AG20443 (cell line): ENCODE results near the gene DNAH8.
A peak's percentile ranks its signal among the peaks of the same experiment; 100 is the strongest.

ENCODE experiments used
- DNase-seq: peaks from one replicate; pipeline ENCODE4 v3.0.0; 2012; ENCODE audit warnings: low spot score, mixed read lengths

The DNAH8 gene

DNA sequence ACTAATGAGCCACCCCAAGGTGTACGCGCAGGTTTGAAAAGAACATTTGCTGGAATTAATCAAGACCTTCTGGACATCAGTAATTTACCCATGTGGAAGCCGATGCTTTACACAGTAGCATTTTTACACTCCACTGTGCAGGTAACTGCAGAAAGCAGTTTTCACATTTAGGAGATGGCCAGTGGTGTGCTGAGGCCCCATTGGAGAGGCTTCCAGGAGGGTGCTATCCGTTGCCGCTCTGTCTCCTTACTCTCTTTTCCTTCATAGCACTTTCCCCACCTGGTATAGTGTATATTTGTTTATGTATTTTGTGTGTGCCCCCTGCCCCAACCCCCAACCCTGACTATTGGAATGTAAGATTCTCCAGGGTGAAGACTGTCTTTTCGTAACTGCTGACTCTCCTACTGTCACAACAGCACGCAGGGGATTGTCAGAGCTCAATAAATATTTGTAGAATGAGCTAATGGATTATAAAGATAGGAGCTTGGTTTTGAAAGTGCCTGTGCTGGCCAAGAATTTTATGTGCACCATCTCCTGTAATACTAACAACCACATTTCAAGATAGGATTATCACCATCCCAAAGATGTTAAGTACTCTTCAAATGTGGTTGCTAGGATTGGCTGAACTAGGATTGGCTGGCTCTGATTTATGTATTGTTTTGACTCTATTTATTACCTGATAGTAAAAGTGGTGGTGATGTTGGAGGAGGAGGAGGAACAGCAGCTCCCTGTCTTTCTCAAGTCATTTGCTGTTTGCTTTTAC lies 259.5 kb downstream of the DNAH8 start:
- no peak for DNase-seq

DNA sequence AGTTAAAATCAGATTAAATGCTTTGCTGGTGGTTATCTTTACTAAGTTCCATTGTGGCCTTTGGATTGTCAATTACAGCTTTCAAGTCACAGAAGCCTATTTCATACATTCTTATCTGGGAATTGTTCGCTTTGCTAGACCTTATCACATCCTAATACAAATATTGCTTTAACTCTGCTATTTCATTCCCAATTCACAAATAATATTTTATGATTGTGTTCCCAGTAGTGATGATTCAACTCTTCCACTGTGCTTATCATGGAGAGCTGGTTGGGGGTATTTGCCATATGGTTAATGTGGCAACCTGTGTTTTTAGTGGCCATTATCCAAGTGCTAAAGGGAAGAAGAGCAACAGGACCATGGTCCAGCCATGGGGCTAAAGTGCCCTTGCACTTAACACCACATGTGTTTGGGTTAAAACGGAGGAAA lies 260.5 kb downstream of the DNAH8 start:
- DNase-seq: no peak

DNA sequence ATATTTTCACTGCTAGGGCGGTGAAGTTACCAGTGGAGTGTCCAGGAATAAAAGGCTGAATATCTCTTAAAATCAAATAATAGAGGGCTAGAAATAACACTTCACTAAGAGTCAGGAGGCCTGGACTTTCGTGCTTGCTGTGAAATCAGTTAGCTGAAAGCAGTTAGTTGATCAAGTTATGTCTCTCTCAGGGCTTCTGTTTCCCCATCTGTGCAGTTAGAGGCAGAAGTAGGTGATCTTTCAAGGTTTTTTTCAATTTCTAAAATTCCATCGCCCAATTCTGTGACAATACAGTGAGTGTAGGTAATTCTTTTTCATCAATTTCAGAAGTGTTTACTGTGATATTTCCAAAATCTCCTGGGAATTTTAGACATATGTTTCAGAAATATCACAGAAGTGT lies 260.9 kb downstream of the DNAH8 start:
- no peak for DNase-seq

DNA sequence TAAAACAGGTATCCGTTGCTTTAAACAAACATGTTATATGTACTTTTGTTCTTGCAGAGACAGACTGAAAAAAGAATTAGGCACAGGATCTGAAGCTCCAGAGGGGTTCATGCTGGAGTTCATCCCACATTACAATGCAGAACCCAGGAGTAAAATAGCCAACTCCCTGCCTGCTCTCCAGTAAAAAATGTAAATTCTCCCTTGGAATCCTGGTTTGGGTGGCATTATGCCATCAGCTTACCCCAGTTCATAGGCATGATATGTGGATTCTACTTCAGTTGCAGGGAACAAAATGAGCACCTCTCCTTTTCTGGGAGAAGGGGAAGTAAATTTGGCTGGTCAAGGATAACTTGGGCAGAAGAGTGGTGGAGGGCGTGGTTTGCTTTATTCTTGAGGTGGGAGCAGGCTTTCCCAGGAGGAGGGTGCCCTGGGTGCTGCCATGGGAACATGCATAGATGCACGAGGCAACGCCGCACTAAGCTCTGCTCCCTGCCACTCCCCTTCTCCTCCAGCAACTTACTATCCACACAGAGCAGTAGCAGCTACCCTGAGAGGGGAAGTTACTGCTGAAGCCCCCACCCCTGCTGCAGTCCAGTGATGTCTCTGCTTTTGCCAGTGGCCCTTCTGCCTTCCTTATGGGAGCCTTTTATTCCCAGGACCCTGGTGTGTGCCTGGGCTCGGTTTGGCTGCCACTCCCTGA lies 261.8 kb downstream of the DNAH8 start:
- DNase-seq: no peak

DNA sequence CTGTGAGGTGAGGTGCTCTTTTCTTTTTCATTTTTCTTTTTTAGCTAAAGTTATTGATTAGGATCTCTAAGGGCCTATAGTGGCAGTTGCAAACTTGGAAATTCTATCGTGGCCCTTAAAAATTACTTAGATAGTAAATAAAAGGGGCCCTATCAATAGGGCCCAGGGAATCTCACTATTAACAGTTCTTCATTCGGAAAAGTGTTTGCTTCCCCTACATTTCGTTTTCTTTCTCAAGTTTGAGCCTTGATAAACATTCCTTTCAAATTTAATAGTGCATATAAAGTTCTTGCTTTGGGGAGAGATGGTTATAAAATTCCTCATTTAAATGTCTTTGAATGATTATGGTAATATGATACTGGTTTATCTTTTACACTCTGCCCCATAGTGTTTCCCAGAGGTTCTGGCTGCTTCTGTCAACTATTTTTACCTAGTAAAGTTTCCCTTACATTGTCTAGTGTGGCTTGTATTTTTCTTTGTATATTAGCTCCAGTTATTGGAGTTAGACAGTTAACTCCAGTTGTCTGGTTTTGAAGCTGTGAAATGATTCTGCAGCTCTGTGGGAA lies 263.1 kb downstream of the DNAH8 start:
- DNase-seq: no peak

DNA sequence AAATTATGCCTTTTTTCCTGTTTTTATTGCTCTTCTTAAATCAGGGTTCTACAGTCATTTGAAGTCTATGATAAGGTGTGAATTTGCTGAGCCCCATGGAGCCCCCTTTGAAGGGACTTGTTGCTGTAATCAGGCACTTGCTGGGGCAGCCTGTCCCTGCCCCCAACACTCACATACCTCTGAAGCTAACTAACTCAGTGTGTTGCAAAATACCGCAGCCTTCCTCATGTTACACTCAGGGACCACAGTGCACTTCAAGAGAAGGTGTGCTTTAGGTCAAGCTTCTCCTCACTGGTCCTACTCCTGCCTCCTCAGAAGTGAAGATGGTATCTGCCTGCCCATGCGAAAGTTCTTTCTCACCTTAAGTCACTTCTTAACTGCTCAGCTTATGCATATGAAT lies 267.4 kb downstream of the DNAH8 start:
- no peak for DNase-seq

DNA sequence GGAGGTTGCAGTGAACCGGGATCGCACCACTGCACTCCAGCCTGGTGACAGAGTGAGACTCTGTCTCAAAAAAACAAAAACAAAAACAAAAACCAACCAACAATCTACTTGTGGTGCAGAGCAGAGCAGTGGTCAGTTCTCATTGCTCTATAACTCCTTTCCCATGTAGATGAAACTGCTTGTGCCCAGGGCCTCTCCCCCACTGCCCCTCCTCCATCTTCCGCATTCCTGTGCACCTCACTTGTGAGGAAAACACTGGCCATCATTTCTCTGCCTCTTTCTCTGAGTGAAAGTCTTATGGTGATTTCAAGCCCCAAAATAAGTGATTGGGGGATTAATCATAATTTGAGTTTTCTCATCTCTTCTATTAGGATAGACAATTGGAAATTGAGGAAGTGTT lies 269.6 kb downstream of the DNAH8 start:
- no peak for DNase-seq

DNA sequence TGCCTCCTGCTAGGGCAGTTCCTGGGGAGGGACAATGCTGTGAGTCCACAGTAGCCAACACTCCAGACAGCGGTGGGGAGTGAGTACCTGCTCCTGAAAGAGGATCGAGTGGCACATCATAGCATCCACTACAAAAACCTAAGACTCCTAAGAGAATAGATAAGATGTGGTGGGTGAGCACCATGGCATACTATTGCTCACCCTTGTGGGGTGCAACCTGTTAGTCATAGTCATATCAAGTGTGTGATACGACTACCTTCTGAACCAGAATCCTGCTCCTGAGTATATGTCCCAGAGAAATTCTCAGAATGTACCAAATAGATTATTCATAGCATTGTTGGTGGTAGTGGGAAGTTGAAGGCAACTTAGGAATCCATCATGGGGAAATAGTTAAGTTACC lies 270.7 kb downstream of the DNAH8 start:
- DNase-seq: no peak

DNA sequence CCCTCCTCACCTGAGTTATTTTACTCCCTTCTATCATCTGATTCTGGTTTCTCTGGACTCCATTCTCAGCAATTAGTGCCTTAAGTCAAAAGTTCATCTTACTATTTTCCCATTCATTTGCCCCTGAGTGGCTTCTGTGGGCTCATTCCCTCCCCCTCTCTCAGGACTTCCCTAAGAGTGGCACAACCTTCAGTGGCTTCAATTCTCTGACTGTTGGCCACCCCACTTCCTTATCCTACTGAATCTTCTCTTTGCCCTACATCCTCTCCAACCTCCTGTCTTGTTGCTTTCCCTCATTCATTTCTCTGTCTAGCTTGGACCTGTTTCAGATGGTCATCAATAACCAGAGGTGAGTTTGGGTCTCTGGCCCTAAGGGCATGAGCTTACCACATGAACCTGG lies 272.4 kb downstream of the DNAH8 start:
- no peak for DNase-seq

DNA sequence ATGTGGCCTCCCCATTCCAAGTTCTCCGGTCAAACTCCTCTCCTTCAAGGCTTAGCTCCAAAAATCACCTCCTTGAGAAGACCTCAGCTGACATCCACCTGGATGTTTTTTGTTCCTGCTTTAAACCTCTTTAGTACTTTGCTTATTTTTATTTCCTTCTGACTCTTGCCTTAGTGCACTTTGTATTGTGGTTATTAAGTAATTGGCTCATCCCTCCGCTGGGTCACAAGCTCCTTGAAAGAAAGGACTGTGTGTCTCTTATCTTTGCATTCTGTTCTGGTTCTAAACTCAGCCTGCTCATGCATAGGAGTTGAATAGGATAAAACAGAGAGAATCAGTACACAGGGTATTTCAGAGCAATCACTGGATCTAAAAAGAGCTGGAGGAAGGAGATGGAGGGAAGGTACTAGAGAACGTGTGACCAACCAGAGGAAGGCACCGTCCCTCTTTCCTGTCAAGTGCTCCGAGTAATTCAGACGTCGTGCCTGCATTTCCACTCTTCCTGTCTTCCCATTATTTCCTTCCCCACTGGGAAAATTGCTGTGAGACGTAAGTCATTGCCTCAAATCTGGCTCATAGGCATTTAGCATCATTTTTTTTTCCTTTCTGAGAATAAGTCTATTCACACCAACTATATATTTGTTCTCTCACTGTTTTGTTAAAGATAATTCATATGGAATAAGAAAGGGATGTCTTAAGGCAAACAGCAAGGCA lies 273.8 kb downstream of the DNAH8 start:
- no peak for DNase-seq

DNA sequence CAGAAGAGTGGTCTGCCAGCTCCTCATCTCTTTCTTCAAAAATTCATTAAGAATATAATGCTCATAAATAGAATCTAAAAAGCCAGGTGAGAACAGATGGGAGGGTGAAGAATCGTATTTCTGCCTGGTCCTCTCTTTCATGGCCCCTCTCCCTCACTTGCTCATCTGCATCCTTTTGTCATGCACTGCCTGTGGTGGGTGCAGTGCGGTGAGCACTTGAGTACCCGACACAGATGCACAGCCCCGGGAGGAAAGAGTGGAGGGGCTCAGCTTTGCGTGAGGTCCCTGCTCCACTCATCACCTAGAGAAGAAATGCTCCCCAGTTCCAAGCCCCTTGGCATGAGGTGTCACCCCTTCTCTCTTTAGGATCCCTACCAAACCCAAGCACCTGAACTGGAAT lies 275.4 kb downstream of the DNAH8 start:
- no peak for DNase-seq

DNA sequence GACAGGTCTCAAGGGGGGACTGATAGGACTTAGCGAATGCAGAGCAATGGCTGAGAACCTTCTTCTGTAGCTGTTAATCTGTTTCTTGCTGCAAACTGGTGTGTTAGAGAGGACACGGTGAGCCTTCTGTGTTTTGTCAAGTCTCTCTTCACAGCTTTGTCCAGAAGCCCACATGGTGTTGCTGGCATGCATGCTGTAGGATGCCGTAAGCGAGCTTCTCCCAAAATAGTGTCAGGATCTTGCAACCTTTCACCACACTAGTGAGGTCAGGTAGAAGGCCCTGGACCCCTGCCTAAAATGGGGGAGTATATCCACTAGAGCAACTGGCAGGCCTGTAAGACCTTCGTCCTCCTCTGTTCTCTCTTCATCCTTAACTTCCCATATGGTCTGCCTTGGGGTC lies 281.6 kb downstream of the DNAH8 start:
- DNase-seq: no peak

DNA sequence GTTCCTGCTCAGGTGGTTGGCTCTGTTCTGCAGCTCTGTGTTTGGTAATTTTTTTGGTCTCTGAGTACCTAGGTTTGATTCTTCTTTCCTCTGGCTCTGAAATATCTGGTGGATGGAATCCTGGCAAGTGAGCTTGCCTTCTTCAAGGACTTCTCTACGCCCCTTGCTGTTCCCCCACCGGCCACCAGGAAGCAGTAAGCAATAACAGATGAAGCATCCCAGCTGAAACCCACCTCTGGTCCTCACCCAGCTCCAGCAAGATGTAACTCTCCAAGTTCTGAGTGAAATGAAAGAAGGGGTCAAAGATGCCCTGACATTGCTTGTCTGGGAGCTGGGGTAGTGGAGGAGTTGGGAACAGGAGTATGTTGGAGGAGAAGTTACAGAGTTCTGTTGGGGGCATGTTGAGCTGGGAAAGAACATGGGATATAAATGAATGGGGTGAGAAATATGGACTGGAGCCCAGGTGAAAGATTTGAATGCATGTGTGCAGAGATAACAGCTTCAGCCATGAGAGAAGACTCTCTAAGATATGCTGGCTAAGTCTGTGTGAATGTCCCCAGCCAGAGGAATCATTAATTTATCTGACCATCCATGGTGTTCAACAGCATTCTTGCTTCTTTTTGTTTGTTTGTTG lies 282.1 kb downstream of the DNAH8 start:
- peak; percentile 13 for DNase-seq

DNA sequence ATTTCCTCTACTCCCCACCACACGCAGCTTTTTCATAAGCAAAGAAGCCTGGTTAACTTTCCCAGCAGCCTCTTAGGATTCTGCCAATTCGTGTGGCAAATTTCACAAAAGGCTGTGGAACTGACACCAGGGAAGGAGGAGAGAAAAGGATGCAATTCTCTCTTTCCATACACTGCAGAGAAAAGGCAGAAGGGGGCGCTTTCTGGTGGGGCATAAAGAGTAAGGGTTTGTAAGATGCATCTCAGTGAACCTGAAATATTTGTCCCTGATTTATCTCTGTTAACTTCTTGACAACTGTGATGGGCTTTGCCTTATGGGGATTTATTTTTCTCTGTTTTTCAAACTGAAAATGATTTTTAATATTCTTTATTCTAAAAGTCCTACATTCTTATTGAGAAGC lies 288.0 kb downstream of the DNAH8 start:
- DNase-seq: no peak

DNA sequence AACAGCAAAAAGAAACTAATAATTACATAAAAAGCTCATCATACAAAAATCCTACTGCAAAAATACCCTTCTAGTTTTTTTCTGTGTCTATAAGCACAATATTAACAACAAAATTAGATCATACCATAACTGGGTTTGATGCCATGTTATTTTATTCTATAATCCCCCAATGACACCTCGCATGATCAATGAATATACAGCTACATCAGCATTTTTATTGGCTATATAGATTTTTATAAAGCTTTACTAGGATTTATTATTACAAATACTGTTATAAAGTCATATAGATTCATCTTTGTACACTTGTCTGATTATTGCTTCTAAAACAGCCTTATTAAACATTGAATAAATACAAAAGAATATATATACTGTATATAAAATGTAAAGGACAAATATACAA lies 288.4 kb downstream of the DNAH8 start:
- no peak for DNase-seq

DNA sequence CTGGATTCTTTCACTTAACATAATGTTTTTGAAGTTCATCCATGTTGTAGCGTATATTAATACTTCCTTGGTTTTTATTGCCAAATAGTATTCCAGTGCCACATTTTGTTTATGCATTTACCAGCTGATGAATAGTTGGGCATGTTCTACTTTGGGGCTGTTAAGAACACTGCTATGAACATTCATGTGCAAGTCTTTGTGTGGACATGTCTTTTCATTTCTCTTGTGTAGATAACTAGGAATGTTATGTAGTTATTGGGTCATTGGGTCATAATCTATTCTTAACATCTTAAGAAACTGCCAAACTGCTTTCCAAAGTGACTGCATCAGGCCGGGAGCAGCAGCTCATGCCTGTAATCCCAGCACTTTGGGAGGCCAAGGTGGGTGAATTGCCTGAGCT lies 289.7 kb downstream of the DNAH8 start:
- DNase-seq: no peak

DNA sequence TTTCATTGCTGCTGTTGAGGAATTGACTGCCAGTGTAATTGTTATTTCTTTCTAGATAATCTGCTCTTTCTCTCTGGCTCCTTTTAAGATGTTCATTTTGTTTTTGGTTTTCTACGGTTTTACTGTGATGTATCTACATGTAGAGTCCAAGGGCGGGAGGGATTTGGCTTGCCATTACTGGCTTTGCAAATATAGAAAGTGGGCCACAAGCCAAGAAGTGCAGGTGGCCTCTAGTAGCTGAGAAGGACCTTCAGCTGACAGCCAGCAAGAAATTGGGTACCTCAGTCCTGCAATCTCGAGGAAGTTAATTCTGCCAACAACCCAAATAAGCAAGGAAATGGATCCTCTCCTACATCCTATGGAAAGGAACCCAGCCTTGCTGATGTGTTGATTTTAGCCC lies 290.7 kb downstream of the DNAH8 start:
- DNase-seq: no peak

DNA sequence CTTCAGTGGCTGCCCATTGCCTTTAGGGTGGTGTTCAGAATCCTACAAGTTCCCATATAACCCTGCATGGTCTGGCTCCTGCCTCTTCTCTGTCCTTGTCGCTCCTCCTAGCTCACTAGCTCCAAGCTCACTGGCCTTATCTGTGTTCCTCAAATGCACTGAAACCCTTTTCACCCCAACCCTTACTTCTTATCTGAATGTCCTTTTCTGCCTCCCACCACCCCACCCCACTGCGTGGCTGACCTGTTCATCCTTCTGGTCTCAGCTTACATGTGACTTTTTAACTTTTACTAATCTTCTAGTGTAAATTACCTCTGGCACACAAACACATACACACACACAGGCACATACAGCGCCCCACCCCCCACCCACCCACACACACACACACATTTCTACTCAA lies 292.5 kb downstream of the DNAH8 start:
- no peak for DNase-seq

DNA sequence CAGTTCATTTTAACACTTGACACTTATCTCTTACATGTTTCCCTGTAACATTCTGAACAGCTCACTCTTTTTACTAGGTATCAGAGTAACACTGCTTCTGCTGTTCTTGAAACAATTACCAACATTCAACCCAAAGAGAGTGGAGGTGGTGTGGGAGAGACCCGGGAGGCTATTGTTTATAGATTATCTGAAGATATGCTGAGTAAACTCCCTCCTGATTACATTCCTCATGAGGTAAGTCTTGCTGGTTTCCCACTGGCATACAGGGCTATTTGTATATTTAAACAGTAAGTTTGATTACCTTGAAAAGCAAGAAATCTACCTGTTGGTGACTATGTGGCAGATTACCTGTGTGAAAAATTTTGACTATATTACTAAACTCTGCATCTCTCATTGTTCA lies 293.6 kb downstream of the DNAH8 start:
- DNase-seq: no peak

DNA sequence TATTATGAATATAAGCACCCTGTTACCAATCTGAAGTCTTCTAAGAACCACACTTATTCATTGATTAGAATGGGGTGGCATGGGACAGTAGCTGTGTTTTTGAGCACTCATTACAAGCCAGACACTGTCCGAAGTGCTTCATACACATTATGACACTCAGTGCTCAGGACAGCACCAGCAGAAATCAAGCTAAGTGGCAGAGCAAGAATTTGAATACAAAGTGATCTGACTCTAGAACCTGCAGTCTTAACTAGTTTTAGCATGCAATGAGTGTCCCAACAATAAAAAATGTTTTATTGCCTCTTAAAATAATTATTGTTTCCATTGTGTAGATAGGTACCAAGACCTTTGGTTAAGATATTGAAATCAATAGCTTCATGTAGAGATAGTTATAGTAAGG lies 294.4 kb downstream of the DNAH8 start:
- no peak for DNase-seq

DNA sequence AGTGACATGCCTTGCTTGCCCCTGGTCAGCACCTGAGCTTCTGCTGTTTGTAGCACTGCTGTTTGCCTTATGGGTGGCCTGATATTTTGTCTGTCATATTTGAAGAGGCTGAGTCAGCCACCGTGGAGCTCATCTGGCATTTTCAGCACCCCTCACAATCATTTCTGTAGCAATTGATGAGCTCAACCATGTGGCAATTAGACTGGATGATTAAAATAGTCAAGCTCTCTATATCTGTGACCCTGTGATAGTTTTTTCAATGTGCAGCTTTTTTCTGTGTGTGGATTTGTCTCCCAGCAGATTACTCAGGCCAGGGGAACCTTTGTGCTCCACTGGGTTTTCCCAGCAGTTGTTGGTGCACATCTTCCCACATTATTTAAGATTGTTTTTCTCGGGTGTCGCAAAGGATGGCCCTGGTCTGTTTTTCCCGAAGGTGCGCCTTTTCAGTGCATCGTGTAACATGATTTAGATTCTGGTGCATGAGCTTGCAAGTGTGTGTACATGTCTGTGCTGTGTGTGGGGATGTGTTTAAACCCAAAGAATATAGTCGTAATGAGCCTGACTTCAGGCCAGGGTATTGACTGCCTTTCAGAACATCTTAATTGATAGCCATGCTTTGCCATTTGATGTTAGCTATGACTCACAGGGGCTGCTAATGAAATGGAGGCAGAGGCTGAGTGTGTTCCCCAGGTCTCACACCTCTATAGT lies 301.9 kb downstream of the DNAH8 start:
- DNase-seq: no peak

DNA sequence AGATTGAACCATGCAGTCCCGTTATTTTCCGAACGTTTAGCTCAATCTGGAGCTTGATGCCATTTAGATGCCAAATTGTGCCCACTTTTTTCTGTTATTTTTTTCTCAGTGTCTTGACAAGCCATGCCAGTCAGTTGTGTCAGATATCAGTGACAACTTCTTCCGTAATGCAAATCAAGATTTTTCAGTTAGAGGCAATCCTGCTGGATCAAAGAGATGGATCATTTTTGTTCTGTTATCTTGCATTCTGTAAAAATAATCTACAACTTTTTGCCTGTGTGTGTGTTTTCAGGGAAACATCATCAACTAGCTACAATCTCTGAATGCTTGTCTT lies 302.4 kb downstream of the DNAH8 start:
- no peak for DNase-seq
